GM19328 (cell line): ENCODE results near the gene ADAM22.

ENCODE experiments used
- ATAC-seq: cut with Tn5 transposase; IDR thresholded peaks from one replicate; pipeline ENCODE4 v1.9.1; 2021; ENCODE audit warnings: mild to moderate bottlenecking, moderate library complexity; ENCODE audit not compliant: unreplicated experiment

ADAM22 gene

GRCh38 chr7:87948371-87948770 is 14.3 kb downstream of the ADAM22 start:
- ATAC-seq, result no peak

GRCh38 chr7:87959336-87959735 is 25.3 kb downstream of the ADAM22 start:
- no peak for ATAC-seq

- no peak for ATAC-seq
Observed at GRCh38 chr7:87960239-87960638, 26.2 kb downstream of the ADAM22 start.

- no peak for ATAC-seq
Observed at GRCh38 chr7:87961754-87962153, 27.7 kb downstream of the ADAM22 start.

- ATAC-seq, result no peak
Observed at GRCh38 chr7:87966271-87966670, 32.2 kb downstream of the ADAM22 start.

GRCh38 chr7:87968021-87968420 is 34.0 kb downstream of the ADAM22 start:
- no peak for ATAC-seq

- ATAC-seq, result no peak
Observed at GRCh38 chr7:87982116-87982515, 48.1 kb downstream of the ADAM22 start.

GRCh38 chr7:87984088-87984487 is 50.0 kb downstream of the ADAM22 start:
- ATAC-seq, result no peak

GRCh38 chr7:87993269-87993668 is 59.2 kb downstream of the ADAM22 start:
- no peak for ATAC-seq

GRCh38 chr7:87999261-87999660 is 65.2 kb downstream of the ADAM22 start:
- no peak for ATAC-seq

- no peak for ATAC-seq
Observed at GRCh38 chr7:88001744-88002530, 67.9 kb downstream of the ADAM22 start.

GRCh38 chr7:88002617-88003016 is 68.6 kb downstream of the ADAM22 start:
- ATAC-seq, result no peak

GRCh38 chr7:88003581-88003980 is 69.5 kb downstream of the ADAM22 start:
- no peak for ATAC-seq

- ATAC-seq, result no peak
Observed at GRCh38 chr7:88005191-88005590, 71.1 kb downstream of the ADAM22 start.

- no peak for ATAC-seq
Observed at GRCh38 chr7:88009651-88010050, 75.6 kb downstream of the ADAM22 start.

- no peak for ATAC-seq
Observed at GRCh38 chr7:88012086-88012485, 78.0 kb downstream of the ADAM22 start.

GRCh38 chr7:88013981-88014380 is 79.9 kb downstream of the ADAM22 start:
- no peak for ATAC-seq

GRCh38 chr7:88014581-88014980 is 80.5 kb downstream of the ADAM22 start:
- ATAC-seq, result no peak

- no peak for ATAC-seq
Observed at GRCh38 chr7:88015309-88015708, 81.3 kb downstream of the ADAM22 start.

- ATAC-seq, result no peak
Observed at GRCh38 chr7:88018501-88018900, 84.5 kb downstream of the ADAM22 start.

- no peak for ATAC-seq
Observed at GRCh38 chr7:88020953-88021665, 87.1 kb downstream of the ADAM22 start.

- no peak for ATAC-seq
Observed at GRCh38 chr7:88027724-88028123, 93.7 kb downstream of the ADAM22 start.
